Activated T-cell treated with anti-CD3 and anti-CD28 coated beads for 4 hours (primary cell): ENCODE data around the gene SLC45A1.
"Not testable (repeated sequence)": the region's sequence is repeated elsewhere in the genome, so short reads cannot be mapped to it uniquely, and the experiment has no call there.

ENCODE experiments used
- DNase-seq: peaks from one replicate; pipeline ENCODE4 v3.0.0-alpha.2; 2020

The SLC45A1 gene

DNA sequence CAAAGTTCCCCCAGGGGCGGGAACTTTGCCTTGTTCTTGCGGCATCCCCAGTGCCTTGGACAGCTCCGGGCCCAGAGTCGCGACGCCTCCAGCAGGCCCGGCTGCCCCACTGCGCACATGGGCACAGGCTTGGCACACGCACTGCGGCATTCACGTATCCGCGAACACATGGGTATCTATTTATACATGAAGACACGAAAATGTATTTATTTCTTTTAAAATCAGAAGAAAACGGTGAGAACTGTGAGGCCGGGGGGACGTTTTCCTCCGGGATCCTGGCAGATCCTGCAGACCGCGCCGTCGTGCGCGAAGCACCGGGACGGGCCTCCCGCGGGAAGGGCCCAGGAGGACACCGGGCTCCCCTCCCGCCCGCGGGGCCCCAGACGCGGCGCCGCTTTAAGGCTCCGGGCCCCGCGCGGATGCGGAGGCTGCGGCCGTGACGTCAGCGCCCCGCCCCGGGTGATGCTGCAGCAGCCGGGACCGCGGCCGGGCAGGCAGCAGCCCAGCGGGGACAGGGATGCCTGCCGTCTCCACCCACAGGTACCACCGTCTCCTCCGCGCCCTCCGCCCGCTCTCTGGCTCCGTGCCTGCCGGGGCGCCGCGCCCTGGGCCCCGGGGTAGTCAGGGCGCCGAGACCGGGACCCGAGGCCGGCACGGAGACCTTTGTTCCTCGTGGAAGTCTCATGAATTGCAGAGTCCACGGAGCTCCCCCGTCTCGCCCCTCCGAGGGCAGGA, at the start of gene SLC45A1:
SLC45A1 (plus strand) TSS at position 468 of the 735 bp plus-strand sequence. CDS start 6,216 bp downstream, outside the sequence.
- peak; percentile 76 for DNase-seq

DNA sequence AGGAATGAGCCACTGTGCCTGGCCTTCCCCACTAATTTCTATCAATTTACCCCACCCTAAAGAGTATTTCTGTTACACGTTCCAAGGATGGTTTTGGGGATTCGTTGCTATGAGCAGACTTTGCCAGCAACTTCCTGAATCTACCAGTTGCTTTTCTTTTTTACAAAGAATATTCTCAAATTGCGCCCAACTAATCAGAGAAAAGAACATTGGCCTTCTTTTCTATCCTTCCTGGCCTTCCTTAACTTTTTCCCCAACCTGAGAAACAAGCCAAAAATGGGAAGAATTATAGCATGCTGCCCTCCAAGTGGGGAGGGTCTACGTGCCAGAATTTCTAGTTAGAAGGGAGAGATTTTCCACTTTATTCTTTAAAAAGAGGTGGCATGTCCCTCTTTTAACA, 44.9 kb upstream of the SLC45A1 start:
- DNase-seq: no peak

DNA sequence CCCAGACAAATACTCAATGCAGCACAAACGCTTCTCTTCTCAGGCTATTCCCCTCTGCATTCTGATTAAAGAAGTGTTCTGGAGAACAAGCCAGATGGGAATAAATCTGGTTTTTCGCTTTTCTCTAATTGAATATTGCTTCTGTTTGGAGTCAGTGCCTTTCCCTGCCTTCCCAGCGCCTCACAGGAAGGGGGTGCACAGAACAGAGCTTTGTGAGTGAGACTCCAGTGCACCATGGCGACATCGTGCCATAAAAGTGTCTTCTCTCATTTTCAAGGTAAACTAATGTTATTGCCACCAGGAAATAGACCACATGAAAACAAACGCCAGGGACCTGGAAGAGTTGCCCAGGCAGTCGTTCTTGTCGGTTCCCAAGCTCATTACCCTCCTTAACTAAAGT, 43.6 kb upstream of the SLC45A1 start:
- no peak for DNase-seq

DNA sequence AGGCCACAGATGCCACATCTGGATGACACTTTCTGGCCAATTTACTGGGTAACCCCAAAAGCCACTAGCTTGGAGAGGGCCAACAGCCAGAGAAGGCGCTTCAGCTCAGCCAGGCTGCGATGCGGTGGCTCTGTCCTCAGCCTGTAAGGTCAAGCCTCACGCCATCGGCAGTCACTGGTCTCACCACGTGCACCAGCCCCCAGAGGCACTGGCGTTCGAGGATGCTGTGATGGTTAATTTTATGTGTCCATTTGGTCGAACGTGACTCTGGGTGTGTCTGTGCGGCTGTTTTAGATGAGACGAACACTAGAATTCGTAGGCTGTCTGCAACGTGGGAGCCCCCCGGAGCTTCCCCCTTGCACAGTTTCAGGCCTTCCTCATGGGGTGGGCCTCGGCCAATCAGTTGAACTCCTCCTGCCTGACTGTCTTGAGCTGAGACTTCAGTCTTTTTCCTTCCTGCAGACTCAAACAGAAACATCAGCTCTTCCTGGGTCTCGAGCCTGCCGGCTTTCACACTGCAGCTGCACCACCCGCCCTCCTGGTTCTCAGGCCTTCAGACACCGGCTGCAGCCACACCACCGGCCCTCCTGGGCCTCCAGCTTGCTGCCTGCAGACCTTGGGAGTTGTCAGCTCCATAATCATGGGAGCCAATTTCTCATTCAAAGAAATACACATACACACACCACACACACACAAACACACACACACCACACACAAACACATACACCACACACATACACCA, 41.6 kb upstream of the SLC45A1 start:
- DNase-seq: no peak

DNA sequence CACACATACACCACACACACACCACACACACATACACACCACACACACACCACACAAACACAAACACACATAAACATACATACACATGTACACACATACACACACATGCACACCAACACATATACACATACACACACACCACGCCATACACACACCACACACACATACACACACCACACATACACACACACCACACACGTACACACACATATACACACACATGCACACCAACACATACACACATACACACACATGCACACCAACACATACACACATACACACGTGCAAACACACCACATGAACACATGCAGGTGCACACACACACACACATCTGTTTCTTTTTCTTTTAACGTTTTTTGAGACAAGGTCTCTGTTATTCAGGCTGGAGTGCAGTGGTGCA, 41.0 kb upstream of the SLC45A1 start:
- no peak for DNase-seq

DNA sequence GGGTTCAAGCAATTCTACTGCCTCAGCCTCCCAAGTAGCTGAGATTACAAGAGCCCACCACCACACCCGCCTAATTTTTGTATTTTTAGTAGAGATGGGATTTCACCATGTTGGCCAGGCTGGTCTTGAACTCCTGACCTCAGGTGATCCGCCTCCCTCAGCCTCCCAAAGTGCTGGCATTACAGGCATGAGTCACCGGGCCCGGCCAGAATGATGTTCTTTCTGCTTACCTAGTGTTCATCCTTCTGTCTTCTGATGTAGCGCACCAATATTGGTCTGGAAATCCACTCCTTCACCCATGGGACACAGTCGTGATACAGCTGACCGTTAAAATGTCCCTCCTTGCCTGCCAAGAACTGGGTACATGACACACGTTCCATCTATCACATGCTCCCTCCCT, 39.2 kb upstream of the SLC45A1 start:
- DNase-seq: not testable (repeated sequence)

DNA sequence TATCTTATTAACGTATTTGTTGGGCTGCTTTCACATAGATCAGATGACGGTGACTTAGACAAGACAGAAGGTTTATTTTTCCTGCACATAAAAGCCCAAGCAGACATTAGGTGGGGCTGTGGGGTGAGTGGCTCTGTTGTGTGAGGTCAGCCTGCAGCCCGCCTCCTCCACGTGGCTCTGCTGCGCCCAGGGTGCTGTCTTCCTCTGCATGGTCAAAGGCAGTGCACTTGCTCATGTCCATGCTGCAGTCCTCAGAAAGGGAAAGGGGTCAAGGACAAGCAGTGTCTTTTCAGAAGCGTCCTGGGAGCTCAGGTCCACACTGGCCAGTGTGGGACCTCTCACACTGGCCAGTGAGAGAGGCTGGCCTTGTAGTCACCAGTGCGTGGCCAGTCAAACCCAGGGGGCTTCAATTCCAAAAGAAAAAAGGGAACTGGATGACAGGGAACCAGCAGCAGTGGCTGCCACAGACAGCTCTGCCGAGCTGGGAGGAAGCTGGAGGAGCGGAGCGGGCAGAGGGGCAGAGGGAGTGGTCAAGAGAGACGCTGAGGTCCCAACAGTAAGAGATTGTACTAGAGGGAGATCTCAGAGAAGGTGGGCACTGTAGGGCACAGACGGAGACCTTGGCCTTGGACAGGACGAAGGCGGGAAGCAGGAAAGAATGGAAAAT, 35.9 kb upstream of the SLC45A1 start:
- no peak for DNase-seq

DNA sequence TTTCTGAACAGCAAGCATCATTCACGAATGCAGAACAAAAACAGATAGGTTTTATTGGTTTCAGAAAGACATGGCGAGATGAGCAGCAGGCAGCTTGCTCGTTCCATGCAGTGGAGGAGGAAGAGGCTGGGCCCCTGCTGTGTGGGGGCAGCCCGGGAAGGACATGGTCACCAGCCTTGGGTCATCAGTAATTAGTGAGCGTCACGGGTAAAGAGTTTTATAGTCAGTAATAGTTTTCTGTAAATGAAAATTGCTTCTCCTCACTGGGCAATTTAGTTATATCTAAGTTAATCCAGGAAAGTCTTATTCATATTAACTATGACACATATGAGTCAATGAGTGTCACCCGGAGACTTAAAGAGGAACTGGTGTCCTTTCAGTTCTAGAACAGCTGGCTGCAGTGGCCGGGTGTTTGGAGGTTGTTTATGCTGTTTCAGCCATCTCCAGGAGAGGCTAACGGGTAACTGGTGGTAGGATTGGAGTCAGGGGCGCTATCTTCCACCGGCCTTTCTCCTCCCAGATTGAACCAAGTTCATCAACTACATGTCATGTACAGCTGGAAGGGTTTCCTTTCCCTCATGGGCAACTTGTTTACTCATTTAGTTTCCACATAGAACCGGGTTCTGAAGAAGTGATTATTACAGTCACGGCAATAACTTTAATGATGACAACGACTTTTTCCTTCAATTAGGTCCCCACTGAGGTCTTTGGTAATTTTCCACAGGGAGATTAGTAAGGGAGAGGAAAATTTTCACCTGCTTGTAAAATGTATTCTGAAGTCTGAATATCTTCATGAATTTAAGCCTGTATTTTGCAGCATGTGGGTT, 34.6 kb upstream of the SLC45A1 start:
- DNase-seq: no peak

DNA sequence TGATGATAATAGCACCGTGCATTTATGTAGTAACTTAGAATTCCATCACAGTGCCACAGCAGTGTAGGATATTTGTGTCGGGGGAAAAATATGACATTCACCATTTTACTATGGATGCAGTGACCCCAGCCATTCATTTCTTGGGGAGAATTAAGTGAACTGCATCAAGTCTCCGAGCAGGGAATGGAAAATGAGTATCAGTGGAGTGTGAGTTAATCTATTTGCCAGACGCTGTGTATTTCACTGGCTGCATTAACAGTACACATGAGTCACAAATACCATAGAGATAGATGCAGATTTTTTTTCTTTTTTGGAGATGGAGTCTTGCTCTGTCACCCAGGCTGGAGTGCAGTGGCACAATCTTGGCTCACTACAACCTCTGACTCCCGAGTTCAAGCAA, 33.8 kb upstream of the SLC45A1 start:
- DNase-seq: no peak

DNA sequence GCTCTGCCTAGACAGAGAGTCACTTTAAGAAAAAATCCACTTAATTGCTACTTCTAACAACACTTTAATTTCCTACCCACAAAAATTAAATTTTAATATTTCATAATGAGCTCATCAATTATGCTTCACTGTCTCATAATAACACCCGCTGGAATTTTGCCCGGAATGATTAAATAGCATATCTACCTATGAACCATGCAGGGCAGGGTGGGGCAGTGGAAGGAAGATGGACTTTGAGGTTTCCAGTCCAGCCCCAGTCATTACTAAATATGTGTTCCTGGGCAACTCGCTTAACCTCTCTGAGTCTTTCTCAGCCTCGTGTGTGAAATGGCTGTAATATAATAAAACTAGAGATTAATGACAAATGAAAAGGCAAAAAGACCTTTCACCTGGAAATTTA, 32.8 kb upstream of the SLC45A1 start:
- DNase-seq: no peak

DNA sequence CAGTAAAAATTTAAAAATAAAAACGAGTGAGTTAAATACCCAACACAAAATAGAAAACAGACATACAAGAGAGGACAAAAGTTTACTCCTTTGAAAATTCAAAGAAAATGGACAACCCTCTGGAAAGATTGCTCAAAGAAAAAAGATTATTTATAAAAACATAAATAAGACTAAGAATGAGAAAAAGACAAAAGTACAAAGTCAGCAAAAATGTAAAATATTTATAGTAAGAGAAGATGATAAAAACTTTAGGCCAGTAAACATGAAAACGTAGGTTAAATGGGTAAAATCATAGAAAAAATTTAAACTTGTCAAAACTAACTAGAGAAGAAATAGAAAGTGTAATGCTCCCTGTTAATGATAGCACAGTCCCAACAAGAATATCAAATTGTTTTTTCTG, 31.9 kb upstream of the SLC45A1 start:
- no peak for DNase-seq

DNA sequence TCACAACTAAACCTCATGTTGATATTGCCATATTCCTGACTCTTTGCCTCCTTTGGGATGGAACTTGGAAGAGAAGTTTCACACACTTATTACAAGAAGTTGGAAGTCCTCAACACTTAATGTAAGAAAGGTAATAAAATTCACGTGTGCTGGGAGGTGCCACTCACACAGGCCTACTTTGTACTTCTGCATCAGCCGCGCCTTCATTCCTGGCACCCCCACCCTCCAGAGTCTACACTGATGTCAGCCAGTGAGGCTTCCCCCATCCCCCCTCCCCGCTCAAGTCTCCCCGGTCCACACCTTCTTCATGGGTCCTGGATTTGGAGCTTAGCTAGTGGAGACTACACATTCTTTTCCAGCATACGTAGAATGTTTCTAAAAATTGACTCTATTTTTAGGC, 24.8 kb upstream of the SLC45A1 start:
- DNase-seq: no peak

DNA sequence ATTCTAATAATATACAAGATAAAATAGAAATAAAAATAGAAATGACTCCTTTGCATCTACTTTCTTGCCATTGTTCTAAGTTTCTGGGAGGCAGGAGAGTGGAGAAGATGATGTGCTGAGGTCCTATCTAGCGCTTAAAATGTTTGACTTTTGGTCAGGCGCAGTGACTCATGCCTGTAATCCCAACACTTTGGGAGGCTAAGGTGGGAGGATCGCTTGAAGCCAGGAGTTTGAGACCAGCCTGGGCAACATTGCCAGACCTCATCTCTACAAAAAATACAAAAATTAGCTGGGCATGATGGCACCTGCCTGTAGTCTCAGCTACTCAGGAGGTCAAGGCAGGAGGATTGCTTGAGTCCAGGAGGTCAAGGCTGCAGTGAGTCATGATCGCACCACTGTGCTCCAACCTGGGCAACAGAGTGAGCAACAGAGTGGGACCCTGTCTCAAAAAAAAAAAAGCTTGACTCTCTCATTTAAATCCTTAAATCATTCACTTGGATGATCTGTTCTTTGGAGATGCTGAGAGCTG, 24.2 kb upstream of the SLC45A1 start:
- no peak for DNase-seq

DNA sequence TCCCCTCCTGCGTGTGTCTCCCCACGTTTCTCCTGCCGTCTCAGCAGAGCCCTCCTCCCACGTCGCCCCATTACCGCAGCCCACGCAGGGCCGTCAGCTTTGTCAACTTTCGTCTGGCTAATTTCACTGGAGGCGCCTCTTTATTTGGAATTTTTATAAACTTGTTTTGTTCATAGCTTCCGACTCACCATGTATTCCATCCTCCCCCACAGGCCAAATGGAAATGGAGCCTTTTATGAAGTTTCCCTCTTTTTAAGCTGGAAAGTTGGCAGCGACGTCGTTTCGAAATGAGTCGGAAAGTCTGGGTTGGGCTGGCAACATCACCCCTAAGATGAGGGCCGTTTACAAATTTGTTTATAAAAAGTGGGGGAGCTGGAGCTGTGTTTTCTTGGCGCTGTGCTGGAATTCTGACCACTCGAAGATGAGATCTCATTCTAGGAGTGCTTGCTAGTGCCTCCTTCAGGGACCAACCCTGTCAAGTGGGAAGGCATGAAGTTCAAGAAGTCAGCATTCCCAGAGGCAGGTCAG, 23.7 kb upstream of the SLC45A1 start:
- DNase-seq: no peak

DNA sequence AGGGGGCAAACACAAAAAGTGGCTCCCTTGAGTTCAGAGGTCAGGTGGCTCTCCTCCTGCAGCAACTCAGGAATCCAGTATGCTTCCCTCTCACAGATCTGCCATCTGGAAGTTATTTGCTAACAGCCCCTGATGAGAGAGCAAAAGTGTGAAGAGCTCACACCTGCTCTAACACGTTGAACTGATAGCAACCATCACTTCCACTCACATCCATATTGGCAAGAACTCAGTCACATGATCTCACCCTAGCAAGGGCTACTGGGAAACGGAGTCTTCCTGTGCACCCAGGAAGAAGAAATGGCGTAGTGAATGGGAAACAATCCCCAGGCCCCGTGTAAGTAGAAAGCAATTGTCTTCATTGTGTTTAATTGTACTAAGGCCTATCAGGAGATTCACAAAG, 20.7 kb upstream of the SLC45A1 start:
- DNase-seq: no peak

DNA sequence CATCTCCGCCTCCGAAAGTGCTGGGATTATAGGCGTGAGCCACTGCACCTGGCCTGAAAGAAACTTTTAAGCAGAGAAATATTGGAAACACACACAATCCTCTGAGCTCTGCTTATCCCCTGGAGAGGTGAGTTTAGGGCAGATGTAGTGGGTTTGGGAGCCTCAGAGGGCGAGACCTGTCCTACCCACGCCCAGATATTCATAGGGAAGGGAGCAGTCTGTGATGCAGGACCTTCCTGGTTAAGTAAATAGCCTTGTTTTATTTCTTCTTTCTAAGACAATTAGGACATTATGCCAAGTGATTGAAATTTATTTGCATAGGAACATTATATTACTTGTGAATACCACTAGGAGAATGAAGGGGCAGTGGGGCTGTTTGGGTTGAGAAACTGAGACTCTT, 18.0 kb upstream of the SLC45A1 start:
- DNase-seq: no peak

DNA sequence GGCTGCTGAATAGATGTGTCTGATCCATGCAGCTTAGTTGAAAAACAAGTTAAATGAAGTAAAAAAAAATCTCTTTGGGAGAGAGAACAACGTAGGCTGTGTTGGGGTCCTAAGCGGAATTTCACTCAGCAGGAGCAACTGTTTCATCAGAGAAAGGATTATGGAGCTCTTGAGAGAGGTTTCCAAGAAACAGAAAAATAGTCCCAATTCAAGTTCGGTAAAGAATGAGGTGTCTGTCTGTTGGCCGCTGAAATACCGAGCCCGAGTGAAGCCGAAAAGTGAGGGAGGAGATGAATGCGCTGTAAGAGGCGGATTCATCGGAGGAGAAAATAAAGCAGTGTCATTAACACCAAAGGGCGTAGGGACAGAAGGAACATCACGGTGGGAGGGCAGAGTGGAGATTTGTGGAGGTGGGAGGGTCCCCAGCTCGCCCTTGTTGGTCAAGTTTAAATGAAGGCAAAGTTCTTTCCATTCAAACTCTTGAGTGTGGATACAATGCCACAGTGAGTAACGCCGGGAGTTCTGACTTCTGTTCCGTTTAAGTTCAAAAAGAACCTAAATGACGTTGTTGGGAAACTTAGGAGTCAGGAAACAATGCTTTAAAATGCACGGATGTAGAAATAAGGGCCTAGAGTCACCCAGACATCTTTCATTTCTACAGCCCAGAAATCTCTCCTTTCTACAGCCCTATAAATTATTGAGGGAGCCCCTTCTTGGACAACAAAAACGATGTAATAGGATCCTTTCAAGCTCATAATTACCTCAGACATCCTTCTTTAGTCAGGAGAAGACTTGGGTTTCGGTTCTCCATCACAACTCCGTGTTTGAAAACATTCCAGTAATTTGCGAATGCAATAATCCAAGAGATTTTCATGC, 15.6 kb upstream of the SLC45A1 start:
- no peak for DNase-seq

DNA sequence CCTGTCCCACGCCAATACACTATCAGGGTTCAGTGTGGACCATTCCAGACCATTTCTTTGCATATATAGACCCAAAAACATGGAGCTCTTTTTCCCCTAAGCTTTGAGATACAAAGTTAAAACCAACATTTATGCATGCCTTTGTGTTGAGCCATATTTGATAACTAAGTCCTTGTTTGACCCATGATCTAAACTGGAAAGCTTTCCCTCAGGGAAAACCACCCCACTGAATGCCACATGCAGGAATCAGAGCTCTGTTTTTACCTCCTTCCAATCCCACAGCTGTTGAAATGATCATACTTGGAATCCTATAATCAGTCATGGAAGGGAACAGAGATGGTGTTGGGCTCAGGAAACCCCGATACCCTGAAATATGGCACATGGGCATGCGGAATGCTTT, 14.8 kb upstream of the SLC45A1 start:
- no peak for DNase-seq

DNA sequence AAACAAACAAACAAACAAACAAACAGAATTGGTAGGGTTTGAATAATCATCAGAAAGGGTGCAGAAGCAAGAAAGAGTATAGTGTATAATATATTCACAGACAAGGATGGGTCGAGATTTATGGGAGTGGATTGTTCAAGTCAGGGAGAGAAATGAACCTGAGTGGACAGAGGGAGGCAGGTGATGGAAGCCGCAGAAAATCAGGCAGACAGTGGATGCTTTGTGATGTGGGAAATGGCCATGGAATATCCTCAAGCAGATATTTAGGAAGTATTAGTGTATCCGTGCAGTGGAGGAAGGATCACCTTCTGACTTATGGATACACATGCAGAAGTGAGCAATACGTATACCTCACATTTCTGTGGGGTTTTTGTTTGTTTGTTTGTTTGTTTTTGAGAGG, 14.0 kb upstream of the SLC45A1 start:
- DNase-seq: no peak

DNA sequence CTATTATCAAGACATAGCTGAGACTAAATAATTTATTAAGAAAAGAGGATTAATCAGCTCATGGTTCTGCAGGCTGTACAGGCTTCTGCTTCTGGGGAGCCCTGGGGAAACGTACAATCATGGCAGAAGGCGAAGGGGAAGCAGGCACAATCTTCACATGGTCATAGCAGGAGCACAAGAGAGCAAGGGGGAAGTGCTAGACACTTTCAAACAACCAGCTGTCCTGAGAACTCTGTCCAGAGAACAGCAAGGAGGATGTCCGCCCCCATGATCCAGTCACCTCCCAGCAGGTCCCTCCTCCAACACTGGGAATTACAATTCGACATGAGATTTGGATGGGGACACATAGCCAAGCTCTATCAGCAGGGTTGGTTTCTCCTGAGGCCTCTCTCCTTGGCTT, 10.3 kb upstream of the SLC45A1 start:
- no peak for DNase-seq

DNA sequence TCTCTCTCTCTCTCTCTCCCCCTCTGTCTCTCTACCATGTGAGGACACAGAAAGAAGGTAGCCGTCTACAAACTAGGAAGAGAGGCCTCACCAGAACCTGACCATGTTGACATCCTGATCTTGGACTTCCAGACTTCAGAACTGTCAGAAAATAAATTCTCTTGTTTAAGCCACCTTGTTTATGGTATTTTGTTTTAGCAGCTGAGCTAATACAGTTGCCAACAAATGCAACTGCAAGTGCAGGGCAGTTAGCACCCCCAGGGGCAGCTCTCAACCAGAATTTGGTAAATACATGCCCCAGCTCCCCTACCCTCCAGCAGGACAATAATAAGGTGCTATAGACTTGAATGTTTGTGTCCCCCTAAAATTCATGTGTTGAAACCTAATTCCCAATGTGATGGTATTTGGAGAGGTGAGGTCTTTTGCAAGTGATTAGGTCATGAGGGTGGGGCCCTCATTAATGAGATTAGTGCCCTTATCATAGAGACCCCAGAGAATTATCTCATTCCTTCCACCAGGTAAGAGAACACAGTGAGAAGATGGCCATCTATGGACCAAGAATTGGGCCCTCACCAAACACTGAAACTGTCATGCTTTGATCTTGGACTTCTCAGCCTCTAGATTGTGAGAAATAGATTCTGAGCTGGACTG, 6.7 kb upstream of the SLC45A1 start:
- DNase-seq: no peak
